ENCODE data around the gene SRRM5. TPM values are rescaled to one million over a fixed set of nuclear protein-coding genes. Genes with fewer than 3 reads are reported as not detected.
A peak's percentile ranks its signal among the peaks of the same experiment; 100 is the strongest.

Gene SRRM5
- total and polyA plus RNA-seq, 2 of the 13 experiments (the other 11 are each of a cell fraction or from before 2014, with no cell fraction given) = 0.11 to 0.16 TPM

DNA sequence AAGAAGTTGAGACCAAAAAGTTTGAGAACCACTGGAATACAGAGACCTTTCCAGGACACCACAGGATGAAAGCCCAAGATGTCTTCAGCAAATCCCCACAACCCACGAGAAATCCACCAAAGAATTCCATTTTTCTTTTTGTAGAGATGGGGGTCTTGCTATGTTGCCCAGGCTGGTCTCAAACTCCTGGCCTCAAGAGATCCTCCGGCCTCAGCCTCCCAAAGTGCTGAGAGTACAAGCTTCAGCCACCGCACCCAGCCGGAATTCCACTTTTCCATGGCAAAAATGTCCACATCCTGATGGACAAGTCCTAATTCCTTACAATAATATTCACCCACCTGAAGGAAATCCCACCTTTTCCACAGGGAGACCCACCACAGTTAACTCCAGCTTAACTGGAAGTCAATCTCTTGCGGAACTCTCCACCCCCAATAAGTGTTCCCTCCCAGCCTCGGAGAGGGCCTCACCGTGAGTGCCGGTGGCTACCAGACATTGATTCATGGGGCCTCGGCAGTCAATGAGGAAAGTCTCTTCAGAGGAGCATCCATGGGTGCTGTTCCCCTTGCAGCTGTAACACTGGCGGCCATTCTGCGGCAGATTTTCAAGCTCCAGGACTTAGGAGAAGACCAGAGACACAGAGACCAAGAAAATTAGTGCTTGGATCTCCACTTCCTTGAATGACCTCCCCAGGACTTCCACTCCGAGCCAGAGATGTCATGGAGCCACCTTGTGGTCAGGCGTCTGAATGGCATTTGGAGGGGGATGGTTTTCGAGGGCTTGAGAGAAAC is 40.1 kb downstream of the SRRM5 start (continued):
- no peak for TF ChIP-seq ZNF468 (CRISPR knock-in tag; IDR thresholded peaks at IDR 0.05)
- TF ChIP-seq, protein P1, sequence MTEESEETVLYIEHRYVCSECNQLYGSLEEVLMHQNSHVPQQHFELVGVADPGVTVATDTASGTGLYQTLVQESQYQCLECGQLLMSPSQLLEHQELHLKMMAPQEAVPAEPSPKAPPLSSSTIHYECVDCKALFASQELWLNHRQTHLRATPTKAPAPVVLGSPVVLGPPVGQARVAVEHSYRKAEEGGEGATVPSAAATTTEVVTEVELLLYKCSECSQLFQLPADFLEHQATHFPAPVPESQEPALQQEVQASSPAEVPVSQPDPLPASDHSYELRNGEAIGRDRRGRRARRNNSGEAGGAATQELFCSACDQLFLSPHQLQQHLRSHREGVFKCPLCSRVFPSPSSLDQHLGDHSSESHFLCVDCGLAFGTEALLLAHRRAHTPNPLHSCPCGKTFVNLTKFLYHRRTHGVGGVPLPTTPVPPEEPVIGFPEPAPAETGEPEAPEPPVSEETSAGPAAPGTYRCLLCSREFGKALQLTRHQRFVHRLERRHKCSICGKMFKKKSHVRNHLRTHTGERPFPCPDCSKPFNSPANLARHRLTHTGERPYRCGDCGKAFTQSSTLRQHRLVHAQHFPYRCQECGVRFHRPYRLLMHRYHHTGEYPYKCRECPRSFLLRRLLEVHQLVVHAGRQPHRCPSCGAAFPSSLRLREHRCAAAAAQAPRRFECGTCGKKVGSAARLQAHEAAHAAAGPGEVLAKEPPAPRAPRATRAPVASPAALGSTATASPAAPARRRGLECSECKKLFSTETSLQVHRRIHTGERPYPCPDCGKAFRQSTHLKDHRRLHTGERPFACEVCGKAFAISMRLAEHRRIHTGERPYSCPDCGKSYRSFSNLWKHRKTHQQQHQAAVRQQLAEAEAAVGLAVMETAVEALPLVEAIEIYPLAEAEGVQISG (CRISPR knock-in tag; IDR thresholded peaks at IDR 0.05) = peak; percentile 84
- TF ChIP-seq ZZZ3 (CRISPR knock-in tag; IDR thresholded peaks at IDR 0.05; ENCODE audit: borderline replicate concordance) = no peak
- no peak for TF ChIP-seq CCAR2 (optimal IDR thresholded peaks at IDR 0.05; ENCODE audit: low read depth, low read length)
- no peak for TF ChIP-seq NR2C2 (CRISPR knock-in tag; IDR thresholded peaks at IDR 0.05; ENCODE audit: borderline replicate concordance)
- TF ChIP-seq DNMT3B (CRISPR knock-in tag; conservative IDR thresholded peaks at IDR 0.05) = no peak
- TF ChIP-seq HCFC1 (IDR thresholded peaks at IDR 0.05; ENCODE audit: low read depth, low read length) = no peak
- TF ChIP-seq ETV5 (CRISPR knock-in tag; IDR thresholded peaks at IDR 0.05; ENCODE audit: borderline replicate concordance) = no peak; the same call in 1 of the 2 replicates
- TF ChIP-seq, protein P2, sequence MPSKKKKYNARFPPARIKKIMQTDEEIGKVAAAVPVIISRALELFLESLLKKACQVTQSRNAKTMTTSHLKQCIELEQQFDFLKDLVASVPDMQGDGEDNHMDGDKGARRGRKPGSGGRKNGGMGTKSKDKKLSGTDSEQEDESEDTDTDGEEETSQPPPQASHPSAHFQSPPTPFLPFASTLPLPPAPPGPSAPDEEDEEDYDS (CRISPR knock-in tag; IDR thresholded peaks at IDR 0.05) = no peak
- TF ChIP-seq ZNF549 (CRISPR knock-in tag; IDR thresholded peaks at IDR 0.05) = no peak
- TF ChIP-seq, protein P3, sequence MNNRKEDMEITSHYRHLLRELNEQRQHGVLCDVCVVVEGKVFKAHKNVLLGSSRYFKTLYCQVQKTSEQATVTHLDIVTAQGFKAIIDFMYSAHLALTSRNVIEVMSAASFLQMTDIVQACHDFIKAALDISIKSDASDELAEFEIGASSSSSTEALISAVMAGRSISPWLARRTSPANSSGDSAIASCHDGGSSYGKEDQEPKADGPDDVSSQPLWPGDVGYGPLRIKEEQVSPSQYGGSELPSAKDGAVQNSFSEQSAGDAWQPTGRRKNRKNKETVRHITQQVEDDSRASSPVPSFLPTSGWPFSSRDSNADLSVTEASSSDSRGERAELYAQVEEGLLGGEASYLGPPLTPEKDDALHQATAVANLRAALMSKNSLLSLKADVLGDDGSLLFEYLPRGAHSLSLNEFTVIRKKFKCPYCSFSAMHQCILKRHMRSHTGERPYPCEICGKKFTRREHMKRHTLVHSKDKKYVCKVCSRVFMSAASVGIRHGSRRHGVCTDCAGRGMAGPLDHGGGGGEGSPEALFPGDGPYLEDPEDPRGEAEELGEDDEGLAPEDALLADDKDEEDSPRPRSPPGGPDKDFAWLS (CRISPR knock-in tag; IDR thresholded peaks at IDR 0.05; ENCODE audit: borderline replicate concordance) = no peak
- TF ChIP-seq ZNF441 (CRISPR knock-in tag; IDR thresholded peaks at IDR 0.05; ENCODE audit: borderline replicate concordance) = no peak
- TF ChIP-seq ARID2 (CRISPR knock-in tag; IDR thresholded peaks at IDR 0.05; ENCODE audit: borderline replicate concordance) = no peak
- no peak for TF ChIP-seq ZNF205 (CRISPR knock-in tag; IDR thresholded peaks at IDR 0.05)
- TF ChIP-seq SIX4 (CRISPR knock-in tag; IDR thresholded peaks at IDR 0.05) = no peak
- TF ChIP-seq, protein P4, sequence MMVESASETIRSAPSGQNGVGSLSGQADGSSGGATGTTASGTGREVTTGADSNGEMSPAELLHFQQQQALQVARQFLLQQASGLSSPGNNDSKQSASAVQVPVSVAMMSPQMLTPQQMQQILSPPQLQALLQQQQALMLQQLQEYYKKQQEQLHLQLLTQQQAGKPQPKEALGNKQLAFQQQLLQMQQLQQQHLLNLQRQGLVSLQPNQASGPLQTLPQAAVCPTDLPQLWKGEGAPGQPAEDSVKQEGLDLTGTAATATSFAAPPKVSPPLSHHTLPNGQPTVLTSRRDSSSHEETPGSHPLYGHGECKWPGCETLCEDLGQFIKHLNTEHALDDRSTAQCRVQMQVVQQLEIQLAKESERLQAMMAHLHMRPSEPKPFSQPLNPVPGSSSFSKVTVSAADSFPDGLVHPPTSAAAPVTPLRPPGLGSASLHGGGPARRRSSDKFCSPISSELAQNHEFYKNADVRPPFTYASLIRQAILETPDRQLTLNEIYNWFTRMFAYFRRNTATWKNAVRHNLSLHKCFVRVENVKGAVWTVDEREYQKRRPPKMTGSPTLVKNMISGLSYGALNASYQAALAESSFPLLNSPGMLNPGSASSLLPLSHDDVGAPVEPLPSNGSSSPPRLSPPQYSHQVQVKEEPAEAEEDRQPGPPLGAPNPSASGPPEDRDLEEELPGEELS (CRISPR knock-in tag; IDR thresholded peaks at IDR 0.05) = no peak
- no peak for TF ChIP-seq ATM (IDR thresholded peaks at IDR 0.05; ENCODE audit: borderline replicate concordance)
- peak; percentile 67 for TF ChIP-seq ELF1 (CRISPR knock-in tag; IDR thresholded peaks at IDR 0.05)
- TF ChIP-seq, protein P5, sequence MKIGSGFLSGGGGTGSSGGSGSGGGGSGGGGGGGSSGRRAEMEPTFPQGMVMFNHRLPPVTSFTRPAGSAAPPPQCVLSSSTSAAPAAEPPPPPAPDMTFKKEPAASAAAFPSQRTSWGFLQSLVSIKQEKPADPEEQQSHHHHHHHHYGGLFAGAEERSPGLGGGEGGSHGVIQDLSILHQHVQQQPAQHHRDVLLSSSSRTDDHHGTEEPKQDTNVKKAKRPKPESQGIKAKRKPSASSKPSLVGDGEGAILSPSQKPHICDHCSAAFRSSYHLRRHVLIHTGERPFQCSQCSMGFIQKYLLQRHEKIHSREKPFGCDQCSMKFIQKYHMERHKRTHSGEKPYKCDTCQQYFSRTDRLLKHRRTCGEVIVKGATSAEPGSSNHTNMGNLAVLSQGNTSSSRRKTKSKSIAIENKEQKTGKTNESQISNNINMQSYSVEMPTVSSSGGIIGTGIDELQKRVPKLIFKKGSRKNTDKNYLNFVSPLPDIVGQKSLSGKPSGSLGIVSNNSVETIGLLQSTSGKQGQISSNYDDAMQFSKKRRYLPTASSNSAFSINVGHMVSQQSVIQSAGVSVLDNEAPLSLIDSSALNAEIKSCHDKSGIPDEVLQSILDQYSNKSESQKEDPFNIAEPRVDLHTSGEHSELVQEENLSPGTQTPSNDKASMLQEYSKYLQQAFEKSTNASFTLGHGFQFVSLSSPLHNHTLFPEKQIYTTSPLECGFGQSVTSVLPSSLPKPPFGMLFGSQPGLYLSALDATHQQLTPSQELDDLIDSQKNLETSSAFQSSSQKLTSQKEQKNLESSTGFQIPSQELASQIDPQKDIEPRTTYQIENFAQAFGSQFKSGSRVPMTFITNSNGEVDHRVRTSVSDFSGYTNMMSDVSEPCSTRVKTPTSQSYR (CRISPR knock-in tag; IDR thresholded peaks at IDR 0.05; ENCODE audit: borderline replicate concordance) = 0 out of 2 replicates have a peak, but pooled peaks have one; percentile 19
- TF ChIP-seq POLR2AphosphoS5 (IDR thresholded peaks at IDR 0.05; ENCODE audit: low read depth, low read length) = peak; percentile 34; the same call in 1 of the 2 replicates

Measured in HepG2 (cell line).